LHCN-M2 (cell line): ENCODE results near the gene ZFAND6. TPM values are rescaled to one million over a fixed set of nuclear protein-coding genes. Genes with fewer than 3 reads are reported as not detected.
A peak's percentile ranks its signal among the peaks of the same experiment; 100 is the strongest.

ENCODE experiments used
- DNase-seq: peaks from one replicate; pipeline ENCODE4 v3.0.0-alpha.2; 2012; ENCODE audit warnings: low read depth
- total RNA-seq: library from RNA; depleted of rRNA; stranded (reverse); fragments of >200 nt; gene quantifications from 2 replicates; pipeline ENCODE4 v1.2.3, GENCODE V29; 2014

ZFAND6 gene
- total RNA-seq, 1 experiment from 2014 or later: 117 TPM

DNA sequence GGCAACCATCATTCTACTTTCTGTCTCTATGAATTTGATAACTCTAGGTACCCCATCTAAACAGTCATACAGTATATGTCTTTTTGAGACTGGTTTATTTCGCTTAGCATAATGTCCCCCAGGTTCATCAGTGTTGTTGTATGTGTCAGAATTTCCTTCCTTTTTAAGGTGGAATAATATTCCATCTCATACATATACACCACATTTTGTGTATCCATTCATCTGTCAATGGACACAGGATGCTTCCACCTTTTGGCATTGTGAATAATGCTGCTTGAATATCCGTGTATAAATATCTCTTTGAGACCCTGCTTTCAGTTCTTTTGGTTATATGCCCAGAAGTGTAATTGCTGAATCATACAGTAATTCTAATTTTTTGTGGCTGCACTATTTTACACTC is 10.4 kb upstream of the ZFAND6 start:
- DNase-seq: no peak

DNA sequence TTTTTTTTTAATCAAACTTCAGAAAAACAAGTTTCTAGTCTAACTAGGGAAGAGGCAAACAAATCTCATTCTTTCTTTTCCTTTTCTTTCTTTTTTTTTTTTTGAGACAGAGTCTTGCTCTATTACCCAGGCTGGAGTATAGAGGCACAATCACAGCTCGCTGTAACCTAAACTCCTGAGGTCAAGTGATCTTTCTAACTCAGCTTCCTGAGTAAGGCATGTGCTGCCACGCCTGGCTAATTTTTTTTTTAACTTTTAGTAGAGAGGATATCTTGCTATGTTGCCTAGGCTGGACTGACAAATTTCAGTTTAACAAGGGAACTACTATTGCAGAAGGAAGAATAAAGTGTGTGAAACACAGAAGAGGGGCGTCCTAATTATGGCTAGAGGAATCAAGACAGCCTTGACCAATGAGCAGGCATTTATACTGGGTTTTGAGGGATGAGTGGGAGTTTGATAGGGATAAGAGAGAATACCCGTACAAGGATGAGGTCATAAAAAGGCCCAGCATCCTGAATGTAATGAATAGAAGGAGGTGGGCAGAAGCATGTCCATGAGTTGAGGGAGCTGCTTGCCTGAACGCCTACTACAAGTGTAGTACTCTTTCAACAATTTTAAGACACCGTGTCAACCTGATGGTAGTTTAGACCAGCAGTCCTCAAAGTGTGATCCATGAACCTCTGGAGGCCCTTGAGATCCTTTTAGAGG is 6.7 kb upstream of the ZFAND6 start:
- no peak for DNase-seq

- DNase-seq: no peak
These were observed 3.5 kb upstream of the ZFAND6 start for GRCh38 chr15:80055933-80056332.

GRCh38 chr15:80058044-80058443 is 1.4 kb upstream of the ZFAND6 start:
- DNase-seq: no peak

- DNase-seq: peak; percentile 35
These were observed 395 bp downstream of the ZFAND6 start for GRCh38 chr15:80059786-80060355.

DNA sequence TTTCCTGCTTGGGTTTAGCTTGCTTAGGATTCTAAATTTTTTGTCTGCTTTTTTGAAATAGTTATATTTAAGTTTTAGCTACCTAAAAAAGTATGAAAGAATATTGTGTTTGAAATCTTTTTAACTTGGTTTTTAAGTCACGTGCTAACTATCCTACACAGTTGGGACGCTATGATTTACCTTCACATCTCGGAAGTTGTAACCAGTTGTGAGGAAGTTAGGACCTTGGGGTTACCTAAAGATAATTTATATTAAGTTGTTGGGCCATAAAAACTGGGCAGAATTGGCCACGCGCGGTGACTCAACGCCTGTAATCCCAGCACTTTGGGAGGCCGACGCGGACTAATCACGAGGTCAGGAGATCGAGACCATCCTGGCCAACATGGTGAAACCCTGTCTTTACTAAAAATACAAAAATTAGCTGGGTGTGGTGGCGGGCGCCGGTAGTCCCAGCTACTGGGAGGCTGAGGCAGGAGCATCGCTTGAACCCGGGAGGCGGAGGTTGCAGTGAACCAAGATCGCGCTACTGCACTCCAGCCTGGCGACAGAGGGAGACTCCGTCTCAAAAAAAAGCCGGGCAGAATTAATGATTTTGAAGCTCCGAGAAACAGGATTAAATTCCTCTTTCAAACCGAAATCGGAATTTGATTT is 1.0 kb downstream of the ZFAND6 start:
- peak; percentile 42 for DNase-seq

DNA sequence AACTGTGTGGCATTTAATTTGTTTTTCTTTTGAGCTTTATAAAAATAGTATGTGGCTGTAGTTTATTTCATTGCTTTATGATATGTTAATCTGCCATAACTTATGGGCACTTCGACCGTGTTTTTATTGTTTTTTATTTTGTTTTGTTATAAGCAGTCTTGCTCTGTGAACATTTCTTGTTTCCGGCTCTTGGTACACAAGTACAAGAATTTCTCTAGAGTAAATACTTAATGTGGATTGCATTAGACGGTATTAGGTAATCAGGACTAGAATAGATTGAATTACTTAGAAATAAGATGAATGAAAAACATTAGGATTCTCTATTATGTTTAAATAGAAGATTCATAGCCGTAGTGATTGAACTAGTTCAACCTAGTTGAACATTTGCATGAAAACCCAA is 2.1 kb downstream of the ZFAND6 start:
- DNase-seq: no peak

- DNase-seq: no peak
These were observed 7.4 kb downstream of the ZFAND6 start for GRCh38 chr15:80066912-80067311.

DNA sequence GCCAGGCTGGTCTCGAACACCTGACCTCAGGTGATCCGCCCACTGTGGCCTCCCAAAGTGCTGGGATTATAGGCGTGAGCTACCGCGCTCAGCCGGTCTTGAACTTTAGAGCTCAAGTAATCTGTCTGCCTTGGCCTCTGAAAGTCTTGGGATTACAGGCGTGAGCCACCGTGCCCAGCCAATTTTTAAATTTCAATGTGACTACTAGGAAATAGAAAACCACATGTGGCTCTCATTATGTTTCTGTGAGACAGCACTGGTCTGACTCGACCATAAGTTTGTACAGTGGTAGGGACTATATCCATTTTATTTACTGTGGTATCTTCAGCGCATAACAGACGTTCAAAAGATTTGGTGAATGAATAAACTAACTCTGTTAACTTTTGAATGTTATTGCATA is 9.1 kb downstream of the ZFAND6 start:
- no peak for DNase-seq

- peak; percentile 81 for DNase-seq
These were observed 11.4 kb downstream of the ZFAND6 start for GRCh38 chr15:80070840-80071239.

GRCh38 chr15:80071652-80072051 is 12.2 kb downstream of the ZFAND6 start:
- DNase-seq: no peak

DNA sequence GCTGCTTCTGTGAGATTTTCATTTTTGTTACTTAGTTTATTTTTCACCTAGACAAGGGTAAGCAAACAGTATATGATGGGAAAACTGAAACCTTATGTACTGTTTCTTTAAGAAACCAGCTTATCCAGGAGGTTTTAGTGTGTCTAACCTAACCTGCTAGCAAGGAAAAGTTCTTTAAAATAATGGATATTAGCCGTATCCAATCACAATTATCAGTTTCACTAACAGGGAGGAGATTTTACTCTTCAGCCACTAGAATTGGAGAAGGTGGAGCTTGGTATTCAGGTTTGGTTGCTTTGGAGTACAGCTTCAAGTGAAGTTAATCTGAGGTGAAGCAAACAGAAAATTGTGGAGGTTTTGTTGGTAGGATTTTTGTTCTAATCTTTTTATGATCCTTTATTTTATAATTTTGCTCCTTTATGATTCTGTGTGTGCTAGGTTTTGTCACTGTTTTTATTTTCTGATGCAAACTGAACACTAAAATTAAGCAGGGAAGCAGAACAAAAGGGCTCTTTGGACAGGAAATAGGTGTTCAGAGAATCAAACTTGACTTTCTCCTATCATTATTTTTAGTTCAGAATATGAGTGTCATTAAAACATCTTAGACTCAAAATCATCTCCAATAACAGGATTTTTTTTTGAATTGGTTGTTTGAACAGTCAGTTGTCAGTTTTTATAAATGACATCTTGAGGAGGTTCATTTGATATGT is 13.0 kb downstream of the ZFAND6 start:
- DNase-seq: peak; percentile 90

DNA sequence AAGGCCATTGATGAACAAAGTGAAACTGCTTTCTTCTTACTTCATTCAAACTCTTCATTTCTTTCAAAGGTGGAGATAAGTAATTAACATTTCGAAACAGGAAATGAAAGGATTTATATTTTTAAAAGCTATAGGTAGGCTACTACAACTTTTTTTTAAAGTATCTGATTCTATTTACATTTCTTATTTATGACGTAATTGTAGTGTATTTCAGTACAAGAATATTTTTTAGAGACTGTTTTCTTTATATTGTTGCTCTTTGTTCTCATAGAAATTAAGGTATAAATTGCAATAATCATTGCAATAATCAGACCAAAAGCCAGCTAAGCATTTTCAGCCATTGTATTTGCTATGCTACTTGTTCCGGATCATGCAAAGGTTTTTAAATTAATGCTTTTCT is 13.7 kb downstream of the ZFAND6 start:
- no peak for DNase-seq

DNA sequence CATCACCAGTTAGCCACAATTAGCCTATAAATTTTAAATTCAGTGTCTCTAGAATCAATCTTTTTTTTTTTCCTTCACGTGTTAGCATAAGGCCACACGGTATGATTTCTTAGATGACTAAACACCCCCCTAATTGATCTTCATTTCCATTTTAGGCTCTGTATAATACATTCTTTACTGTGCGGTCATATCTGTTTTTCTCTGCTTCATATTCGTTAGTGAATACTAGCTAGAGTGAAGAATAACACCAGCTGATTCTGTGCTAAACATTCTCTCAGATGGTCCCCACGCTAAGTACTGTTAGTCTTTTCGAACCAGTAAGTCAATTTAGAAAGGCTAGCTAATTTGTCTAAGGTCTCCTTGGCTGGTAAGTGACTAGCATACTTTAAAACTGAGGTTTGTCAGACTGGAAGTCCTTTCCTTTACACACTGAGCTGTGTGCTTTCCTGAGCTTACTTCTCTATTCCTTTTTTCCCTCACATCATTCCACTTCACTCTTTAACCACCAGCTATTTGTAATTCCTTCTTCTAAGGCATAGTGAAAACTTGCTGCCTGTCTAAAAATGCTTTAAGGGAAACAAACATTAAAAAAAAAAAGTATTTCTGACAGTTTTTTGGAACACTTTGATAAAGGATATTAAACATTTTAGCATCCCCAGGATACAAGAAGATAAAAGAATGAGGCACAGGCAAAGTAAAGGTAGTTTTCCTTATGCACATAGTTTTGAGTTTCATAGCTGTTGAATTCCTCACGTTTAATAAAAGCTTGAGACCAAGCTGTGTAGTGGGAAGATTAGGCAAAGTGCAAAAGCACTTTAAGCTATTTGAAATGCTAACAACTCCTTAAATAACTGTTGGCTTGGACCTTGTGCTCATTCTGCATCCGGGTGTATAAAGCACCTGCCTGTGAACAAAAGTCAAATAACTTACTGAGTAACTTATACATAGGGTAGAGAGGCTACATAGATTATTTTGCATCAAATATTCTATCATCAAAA is 17.1 kb downstream of the ZFAND6 start:
- DNase-seq: no peak

GRCh38 chr15:80081390-80081789 is 21.9 kb downstream of the ZFAND6 start:
- DNase-seq: no peak

DNA sequence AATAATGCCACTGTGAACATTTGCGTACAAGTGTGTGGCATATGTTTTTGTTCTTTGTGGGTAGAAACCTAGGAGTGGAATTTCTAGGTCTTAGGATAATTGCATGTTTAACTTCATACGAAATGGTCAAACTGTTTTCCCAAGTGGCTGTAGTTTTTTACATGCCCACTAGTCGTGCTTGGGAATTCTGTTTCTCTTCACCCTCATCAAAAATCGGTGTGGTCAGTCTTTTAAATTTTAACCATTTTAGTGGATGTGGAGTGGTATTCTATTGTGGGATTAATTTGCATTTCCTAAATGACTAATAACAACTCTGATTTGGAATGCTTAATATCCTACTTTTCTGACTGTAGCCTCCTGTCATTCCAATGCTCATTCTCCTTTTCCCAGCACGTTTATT is 27.6 kb downstream of the ZFAND6 start:
- no peak for DNase-seq

DNA sequence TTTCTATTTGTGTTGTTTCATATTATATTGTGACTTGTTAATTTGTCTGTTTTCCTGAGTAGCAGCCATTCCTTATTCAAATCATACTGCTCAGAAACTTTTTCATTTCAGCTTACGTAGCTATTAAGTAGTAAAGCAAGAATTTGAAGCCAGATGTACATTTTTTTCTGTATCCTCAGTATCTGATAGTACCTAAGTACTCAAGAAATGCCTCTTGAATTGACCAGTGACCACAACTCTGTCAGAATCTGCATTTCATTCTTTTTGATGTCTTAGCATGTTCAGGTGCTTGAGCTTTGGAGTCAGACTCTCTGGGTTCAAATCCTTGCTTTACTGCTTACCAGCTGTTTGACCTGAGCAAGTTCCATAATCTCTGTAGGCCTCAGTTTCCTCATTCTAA is 30.6 kb downstream of the ZFAND6 start:
- DNase-seq: no peak

DNA sequence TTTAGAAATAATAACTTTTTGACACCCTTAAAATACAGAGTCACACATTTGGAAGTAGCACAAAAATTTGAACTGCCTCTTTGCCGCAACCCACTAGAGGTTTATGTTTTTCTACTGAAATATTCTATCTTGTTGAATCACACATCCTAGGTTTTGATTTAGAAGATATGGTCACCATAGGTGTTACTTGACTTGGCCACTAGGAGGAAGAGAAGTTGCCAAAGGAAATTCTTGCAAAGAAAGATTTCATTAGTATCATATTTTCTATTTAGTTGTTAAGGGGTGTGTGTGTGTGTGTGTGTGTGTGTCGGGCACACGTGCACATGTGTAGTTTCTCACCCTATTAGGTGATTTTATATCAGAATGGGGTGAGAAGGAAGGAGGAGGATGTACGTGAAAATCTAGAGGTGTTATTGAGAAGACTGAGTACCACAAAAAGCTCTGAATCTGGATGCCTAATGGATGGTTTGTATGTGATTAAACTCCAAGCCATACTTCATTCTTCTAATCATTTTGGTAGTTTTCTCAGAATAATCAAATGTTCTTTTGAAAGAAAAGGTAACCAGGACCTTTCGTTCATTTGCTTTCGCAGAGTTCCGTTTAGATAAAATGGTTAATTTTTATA is 31.5 kb downstream of the ZFAND6 start:
- no peak for DNase-seq

DNA sequence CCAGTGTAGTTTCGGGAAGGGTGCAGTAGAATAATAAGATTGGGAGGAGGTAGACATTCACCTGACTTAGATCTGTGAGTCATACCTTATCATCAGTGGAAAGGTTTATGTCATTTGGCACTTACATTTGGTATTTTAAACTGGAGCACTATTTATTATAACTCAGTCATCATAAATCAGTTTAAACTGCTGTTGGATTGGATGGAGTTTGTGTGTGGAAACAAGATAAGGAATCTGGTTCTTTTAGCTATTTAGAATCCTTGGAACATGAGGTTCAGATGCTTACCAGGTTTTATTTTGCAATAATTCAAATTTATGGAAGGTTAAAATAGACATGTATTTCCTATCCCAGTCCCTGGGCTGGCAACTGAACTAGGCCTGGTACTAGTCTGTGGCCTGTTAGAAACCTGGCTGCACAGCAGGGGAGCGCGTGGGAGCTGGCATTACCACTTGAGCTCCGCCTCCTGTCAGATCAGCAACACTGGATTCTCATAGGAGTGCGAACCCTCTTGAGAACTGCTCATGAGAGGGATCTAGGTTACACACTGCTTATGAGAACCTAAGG is 34.5 kb downstream of the ZFAND6 start:
- DNase-seq: no peak

DNA sequence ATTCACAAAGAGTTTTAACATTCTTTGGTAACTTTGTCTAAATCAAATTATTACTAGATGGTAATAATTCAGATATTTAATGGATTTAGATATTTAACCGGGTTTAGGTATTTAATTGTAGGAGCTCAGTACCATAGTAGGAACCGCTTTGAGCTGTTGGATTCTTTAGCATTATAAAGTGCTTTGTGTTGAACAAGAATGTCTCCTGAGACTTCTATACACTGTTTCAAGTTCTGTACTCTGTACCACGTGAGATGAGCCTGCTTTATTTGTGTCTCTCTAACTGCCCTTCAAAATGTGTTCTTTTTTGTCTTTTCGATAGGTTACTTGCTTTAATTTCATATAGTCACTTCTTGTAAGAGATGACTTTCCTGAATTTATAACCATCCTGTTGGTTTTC is 36.0 kb downstream of the ZFAND6 start:
- DNase-seq: no peak
